ENCODE measurements around the gene TDP2.

TDP2 gene

GRCh38 chr6:24662236-24662635, 4.5 kb downstream of the TDP2 start:
- no peak for TF ChIP-seq FOXP2 (optimal IDR thresholded peaks at IDR 0.05; ENCODE audit: borderline replicate concordance, extremely low read depth, extremely low read length, insufficient read depth)
- TF ChIP-seq TAF1 (IDR thresholded peaks at IDR 0.05; ENCODE audit: borderline replicate concordance, insufficient read depth, low read length): no peak
- TF ChIP-seq REST (IDR thresholded peaks at IDR 0.05; ENCODE audit: insufficient read depth in 1 of 2, low read depth in 2 of 2, low read length in 2 of 2): no peak
- TF ChIP-seq POLR2AphosphoS5 (IDR thresholded peaks at IDR 0.05; ENCODE audit: low read depth, low read length): no peak
- no peak for TF ChIP-seq SIN3A (IDR thresholded peaks at IDR 0.05; ENCODE audit: borderline replicate concordance, insufficient read depth, low read length)

- no peak for TF ChIP-seq FOXP2 (optimal IDR thresholded peaks at IDR 0.05; ENCODE audit: borderline replicate concordance, extremely low read depth, extremely low read length, insufficient read depth)
- no peak for TF ChIP-seq TAF1 (IDR thresholded peaks at IDR 0.05; ENCODE audit: borderline replicate concordance, insufficient read depth, low read length)
- TF ChIP-seq POLR2AphosphoS5 (IDR thresholded peaks at IDR 0.05; ENCODE audit: low read depth, low read length): no peak
- TF ChIP-seq REST (IDR thresholded peaks at IDR 0.05; ENCODE audit: insufficient read depth in 1 of 2, low read depth in 2 of 2, low read length in 2 of 2): no peak
- no peak for TF ChIP-seq SIN3A (IDR thresholded peaks at IDR 0.05; ENCODE audit: borderline replicate concordance, insufficient read depth, low read length)
These were observed 6.6 kb downstream of the TDP2 start for GRCh38 chr6:24660105-24660504.

DNA sequence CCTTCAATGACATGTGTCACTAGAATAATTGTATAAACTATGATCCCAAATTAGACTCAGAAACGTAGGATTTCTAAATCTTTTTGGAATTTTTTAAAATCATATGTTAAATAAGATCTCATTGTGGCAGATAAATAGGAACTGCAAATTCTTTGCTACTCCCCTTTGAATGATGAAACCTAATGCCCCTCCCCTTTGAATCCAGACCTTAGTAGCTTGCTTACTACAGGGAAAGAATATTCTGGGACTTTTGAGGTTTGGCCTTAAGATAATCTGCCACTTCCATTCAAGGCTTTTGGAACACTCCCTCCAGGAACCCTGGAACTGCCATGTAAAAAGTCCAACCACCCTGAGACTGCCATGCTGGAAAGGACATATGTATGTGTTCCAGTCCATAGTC, 7.1 kb downstream of the TDP2 start:
- TF ChIP-seq POLR2AphosphoS5 (IDR thresholded peaks at IDR 0.05; ENCODE audit: low read depth, low read length) (no peak), REST (IDR thresholded peaks at IDR 0.05; ENCODE audit: insufficient read depth in 1 of 2, low read depth in 2 of 2, low read length in 2 of 2) (no peak)

GRCh38 chr6:24658573-24659560, 7.8 kb downstream of the TDP2 start:
- TF ChIP-seq FOXP2 (optimal IDR thresholded peaks at IDR 0.05; ENCODE audit: borderline replicate concordance, extremely low read depth, extremely low read length, insufficient read depth) (no peak), REST (IDR thresholded peaks at IDR 0.05; ENCODE audit: insufficient read depth in 1 of 2, low read depth in 2 of 2, low read length in 2 of 2) (no peak), TAF1 (IDR thresholded peaks at IDR 0.05; ENCODE audit: borderline replicate concordance, insufficient read depth, low read length) (no peak), POLR2AphosphoS5 (IDR thresholded peaks at IDR 0.05; ENCODE audit: low read depth, low read length) (no peak), SIN3A (IDR thresholded peaks at IDR 0.05; ENCODE audit: borderline replicate concordance, insufficient read depth, low read length) (no peak)

Measured in PFSK-1 (cell line).